NCI-H446 (cell line): ENCODE results near the gene VIPR2.

Experiments used
- DNase-seq, 2 experiments: peaks; one replicate each; lab custom pipeline; 2025; lab: John Stamatoyannopoulos, UW

Gene VIPR2

DNA sequence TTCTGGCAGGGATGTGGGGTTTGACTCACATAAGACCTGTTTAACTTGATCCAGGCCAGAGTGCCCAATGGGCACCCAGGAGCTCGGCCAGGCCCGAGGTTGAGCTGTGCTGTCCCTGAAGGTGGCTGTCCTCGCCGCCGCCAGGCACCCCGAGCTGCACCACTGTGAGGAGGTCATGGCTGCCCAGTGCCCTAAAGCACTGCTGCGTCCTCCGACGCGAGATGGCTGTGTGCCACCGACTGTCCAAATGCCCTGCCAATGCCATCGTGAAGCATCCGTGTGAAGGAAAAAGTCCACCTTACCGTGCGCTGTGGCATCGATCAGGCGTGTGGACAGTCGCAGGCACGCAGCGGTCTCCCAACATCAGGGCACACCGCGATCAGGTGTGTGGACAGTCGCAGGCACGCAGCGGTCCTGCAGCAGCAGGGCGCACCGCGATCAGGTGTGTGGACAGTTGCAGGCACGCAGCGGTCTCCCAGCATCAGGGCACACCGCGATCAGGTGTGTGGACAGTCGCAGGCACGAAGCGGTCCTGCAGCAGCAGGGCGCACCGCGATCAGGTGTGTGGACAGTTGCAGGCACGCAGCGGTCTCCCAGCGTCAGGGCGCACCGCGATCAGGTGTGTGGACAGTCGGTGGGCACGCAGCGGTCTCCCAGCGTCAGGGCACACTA is 120.3 kb downstream of the VIPR2 start:
- DNase-seq: no peak

GRCh38 chr7:159023746-159024145 is 120.9 kb downstream of the VIPR2 start:
- DNase-seq: no peak

DNA sequence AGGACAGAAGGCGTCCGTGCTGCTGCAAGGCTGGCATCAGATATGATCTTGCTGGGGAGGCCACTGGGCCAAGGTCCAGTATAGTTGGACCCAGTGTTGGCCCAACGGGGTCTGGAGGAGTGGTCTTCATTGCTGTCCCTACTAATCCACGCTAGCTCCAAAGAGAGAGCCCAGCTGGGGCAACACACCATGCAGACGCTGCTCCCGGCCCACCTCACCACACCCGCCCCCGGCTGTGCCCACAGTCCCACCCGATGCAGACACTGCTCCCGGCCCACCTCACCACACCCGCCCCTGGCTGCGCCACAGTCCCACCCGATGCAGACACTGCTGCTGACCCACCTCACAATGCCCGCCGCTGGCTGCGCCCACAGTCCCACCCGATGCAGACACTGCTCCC is 121.5 kb downstream of the VIPR2 start:
- no peak for DNase-seq

- DNase-seq: no peak
Measured at GRCh38 chr7:159022238-159022993, 122.3 kb downstream of the VIPR2 start.

GRCh38 chr7:159020987-159021386 is 123.7 kb downstream of the VIPR2 start:
- DNase-seq: no peak

DNA sequence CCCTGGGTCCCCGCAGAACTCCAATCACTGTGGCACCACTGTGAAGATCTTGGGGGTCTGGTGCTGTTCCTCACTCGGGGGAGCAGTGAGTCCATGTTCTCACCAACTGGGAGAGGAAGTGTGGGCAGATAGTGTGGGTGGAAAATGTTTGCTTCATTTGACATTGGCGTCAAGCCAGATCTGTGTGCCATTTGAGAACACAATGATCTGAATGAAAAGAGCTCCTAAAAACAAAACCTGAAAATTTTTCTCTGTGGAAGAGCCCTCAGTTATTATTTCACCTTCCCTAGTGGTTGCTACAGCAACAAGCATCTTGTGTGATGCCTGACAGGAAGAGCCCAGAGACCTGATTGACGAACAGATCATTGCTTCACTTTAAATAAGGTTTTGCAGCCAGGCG is 125.6 kb downstream of the VIPR2 start:
- DNase-seq: no peak

DNA sequence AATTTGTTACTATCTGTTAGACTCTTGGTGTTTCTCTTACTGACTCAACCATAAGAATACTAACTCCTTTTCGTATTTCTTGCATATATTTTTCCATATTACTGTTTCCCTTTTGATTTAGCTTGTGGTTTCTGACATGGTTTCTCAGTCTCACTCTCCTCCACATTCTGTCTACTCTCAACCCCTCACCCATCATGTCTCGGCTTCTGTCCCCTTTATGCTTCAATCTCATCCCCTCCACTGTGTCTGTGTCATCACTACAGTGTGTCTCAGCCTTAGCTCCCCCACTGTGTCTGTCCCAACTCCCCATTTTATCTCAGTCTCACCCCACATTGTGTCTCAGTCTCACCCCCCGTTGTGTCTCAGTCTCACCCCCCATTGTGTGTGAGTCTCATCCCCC is 126.9 kb downstream of the VIPR2 start:
- DNase-seq: no peak

GRCh38 chr7:159017210-159017609 is 127.5 kb downstream of the VIPR2 start:
- DNase-seq: no peak

- DNase-seq: no peak
Measured at GRCh38 chr7:159016591-159016990, 128.1 kb downstream of the VIPR2 start.

DNA sequence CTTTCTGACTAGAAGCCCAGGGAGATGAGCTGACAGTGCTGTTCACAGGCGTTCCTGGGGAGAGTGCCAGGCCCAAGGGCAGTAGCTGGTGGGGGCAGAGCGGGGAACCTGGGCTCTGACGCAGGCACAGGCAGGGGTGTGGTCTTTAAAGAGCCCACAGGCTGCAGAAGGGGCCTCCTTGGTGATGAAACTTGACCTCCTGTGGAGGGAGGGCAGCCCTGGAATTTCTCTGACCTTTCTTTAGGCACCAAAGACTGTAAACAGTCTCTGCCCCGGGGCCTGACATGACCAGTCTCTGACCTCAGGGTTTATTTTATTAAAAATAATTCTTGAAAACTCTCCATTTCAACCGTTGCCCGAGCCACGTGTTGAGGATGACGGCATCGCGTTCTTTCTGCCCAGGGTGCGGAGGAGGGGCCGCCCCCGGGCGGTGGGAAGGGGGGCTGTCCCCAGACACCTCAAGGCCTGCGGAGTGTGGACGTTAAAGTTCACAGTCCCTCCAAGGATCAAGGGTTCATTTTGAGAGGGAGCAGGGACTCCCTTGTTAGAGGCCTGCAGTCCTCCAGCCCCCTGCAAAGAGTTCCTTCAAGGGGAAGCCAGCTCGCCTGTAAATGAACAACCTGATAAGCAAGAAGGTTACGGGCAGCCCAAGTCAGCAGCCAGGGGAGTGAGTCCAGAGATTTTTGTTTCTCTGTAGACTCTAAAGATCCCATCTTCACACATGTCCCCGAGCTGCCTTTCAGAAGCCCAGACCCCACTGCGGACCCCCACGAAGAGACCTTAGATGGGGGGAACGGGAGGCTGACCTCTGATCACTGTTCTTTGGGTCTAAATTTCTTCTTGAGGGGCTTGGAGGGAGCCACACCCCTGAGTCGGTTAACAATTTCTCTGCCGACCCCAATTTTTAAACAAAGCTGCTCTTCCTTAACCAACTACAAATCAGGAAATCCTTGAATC is 128.9 kb downstream of the VIPR2 start:
- no peak for DNase-seq

DNA sequence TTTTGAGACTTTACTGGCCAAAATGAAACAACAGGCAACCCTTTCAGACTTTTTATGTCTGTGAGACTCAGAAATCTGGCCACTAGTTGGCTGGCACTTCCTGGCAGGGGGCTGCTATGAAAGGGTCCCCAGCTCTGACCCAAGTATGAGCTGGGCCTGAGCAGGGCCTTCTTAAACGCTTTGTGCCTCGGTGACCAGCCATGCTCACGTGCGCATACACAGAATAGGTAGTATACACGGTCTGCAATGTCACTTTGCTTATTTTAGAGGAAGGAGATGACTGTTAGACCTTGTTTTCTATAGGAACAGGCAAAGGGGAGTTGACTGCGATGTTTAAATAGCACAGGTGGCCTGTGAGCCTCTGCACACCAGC is 129.6 kb downstream of the VIPR2 start:
- DNase-seq: no peak

- no peak for DNase-seq
Measured at GRCh38 chr7:159014297-159015062, 130.2 kb downstream of the VIPR2 start.

GRCh38 chr7:159013825-159014289 is 130.8 kb downstream of the VIPR2 start:
- DNase-seq: no peak

DNA sequence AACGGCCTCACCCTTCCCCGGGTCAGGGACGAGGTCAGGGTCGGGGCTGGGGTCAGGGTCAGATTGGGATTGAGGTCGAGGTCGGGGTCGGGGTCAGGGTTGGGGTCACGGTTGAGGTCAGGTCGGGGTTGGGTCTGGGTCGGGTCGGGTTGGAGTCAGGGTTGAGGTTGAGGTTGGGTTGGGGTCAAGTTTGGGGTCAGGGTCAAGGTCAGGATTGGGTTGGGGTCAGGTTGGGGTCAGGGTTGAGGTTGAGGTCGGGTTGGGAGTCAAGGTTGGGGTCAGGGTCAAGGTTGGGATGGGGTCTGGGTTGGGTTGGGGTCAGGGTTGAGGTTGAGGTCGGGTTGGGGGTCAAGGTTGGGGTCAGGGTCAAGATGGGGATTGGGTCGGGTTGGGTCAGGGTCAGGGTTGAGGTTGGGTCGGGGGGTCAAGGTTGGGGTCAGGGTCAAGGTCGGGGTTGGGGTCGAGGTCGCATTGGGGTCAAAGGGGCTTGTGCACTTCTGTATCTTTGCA is 131.4 kb downstream of the VIPR2 start:
- DNase-seq: no peak

- DNase-seq: no peak
Measured at GRCh38 chr7:159012353-159013069, 132.2 kb downstream of the VIPR2 start.

GRCh38 chr7:159011722-159012022 is 133.0 kb downstream of the VIPR2 start:
- no peak for DNase-seq

- no peak for DNase-seq
Measured at GRCh38 chr7:159010937-159011721, 133.5 kb downstream of the VIPR2 start.

DNA sequence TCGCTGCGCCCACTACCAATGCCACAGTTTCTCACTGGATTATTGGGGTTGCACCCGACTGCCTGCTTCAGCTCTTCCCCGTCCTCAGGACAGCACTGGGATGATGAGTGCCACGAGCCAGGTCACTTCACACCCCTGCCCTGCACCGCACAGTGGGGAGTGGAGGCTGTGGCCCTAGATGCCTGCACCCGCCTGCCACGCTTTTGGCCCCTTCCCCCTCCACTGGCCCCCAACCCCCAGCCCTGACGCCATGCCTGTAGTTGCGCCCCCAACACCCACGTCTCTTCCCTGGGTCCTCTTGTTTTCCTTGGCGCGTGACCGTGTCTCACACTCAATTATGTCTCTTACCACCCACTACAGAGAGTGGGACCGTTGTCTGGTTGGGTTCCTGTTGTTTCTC is 134.3 kb downstream of the VIPR2 start:
- DNase-seq: no peak

GRCh38 chr7:159009951-159010350 is 134.7 kb downstream of the VIPR2 start:
- no peak for DNase-seq

DNA sequence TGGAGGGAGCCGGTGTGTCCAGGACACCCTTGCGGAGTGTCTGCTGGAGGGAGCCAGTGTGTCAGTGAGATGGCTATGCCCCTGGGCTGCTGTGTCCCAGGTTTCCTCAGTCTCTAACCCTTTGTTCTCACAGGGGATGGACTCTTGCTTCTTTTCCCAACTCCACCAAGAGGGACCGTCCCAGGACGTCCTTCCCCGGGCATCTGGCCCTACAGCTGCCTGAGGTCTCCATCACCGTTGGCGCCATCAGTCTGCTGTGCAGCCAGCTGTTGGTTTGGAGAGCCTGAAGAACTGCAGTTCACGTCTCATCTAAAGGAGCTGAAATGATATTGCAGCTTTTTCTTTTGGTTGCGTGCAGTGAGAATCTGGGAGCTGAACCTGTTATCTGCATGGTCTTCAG is 136.2 kb downstream of the VIPR2 start:
- no peak for DNase-seq
